GM21360 (cell line): ENCODE results near the gene KCNQ5.

Experiments used
- ATAC-seq: cut with Tn5 transposase; IDR thresholded peaks from one replicate; pipeline ENCODE4 v1.9.1; 2021; ENCODE audit warnings: mild to moderate bottlenecking, moderate library complexity; ENCODE audit not compliant: unreplicated experiment

The KCNQ5 gene

DNA sequence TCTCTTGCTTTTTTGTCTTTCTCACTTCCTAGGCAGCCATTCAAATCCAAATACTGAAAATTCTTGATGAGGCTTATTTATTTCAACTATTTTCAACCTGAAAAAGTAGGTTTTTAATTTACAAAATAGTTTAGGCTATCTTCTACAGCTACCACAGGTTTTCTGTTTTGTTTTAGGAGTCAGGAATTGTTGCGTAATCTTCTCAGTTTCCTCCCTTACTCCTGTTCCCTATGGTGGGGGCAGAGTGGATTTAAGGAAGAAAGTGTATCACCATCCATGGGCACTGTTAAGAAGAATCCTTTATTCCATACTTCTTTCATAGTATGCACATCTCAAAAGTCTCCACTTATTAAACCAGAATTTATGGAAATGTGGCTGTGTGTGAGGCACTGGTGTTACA lies 421.0 kb downstream of the KCNQ5 start:
- no peak for ATAC-seq

DNA sequence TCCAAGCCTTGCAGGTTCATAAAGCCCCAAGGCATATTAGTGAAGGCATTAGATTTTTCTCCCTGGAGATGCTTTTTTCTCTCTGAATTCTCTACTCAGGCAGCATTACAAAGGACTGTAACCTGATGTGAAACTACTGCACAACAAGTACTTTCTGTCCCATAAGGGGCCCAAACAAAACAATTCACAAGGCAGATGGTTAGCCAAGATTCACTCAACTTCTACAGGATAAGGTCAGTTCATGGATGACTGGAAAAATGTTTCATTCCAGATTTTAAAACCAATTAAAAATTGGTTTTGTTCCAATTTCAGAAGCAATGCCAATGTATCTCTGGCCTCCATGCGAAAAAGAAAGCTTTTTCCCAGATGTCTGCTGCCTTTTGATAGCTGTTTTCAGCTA lies 421.6 kb downstream of the KCNQ5 start:
- ATAC-seq, result no peak

DNA sequence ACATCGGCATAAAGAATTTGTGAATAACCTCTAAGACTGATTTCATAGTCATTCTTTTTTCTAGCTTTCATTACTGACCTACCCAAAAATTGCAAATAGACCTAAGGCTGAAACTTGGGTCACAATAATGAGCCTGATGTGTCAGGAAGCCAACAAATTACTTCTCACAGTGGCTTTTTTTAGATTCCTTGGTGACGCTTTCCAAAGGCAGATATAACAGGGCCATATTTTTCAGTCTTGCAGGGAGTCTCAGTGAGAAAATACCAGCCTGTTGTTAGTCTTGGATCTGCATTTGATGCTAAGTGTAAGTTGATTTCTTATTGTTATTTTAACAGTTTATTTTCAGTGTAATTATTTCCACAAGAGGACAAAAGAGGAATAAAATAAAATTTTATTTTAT lies 423.7 kb downstream of the KCNQ5 start:
- ATAC-seq, result no peak

DNA sequence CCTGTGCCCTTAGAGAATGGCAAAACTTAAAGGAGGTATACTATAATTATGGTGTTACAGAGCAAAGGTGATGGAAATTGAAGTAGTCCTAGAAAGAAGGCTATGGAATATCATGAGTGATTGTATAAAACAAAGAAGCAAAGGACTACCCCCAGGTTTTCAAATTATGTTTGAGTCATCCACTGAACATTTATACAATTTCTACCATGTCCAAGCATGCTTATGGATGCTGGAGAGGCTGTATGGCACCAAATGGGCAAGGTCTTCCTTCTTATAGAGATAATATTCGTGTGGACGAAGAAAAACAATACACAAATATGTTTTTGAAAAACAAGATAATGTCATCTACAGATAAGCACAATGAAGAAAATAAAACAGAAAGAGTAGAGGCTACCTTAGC lies 425.9 kb downstream of the KCNQ5 start:
- ATAC-seq, result no peak

DNA sequence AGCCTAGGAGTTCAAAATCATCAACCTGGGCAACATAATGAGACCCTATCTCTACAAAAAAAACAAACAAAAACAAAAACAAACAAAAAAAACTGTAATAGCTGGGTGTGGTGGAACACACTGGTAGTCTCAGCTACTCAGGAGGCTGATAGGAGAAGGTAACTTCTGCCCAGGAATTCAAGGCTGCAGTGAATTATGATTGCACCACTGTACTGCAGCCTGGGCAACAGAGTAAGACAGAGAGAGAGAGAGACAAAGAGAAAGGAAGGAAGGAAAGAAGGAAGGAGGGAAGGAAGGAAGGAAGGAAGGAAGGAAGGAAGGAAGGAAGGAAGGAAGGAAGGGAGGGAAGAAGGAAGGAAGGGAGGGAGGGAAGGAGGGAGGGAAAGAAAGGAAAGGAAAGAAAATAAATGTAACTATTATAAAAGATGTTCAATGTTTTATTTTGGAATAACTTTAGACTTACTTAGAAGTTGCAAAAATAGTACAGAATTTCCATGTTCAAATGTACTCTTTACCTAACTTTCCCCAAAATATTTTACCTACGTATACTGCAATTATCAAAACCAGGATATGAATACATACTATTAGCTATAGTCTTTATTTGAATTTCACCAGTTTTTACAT lies 428.2 kb downstream of the KCNQ5 start:
- ATAC-seq, result no peak

DNA sequence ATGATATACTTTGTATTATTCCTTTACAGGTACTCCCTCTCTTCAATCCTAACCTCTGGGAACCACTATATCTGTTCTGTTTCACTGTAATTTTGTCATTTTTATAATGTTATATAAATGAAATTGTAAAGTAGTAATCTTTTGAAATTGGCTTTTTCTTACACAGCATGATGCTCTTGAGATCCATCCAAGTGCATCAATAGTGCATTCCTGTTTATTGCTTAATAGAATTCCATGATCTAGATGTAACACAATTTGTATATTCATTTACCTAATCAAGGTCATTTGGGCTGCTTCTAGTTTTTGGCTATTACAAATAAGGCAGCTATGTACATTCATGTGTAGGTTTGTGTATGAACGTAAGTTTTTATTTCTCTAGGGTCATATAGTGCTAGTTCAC lies 428.8 kb downstream of the KCNQ5 start:
- ATAC-seq, result no peak

DNA sequence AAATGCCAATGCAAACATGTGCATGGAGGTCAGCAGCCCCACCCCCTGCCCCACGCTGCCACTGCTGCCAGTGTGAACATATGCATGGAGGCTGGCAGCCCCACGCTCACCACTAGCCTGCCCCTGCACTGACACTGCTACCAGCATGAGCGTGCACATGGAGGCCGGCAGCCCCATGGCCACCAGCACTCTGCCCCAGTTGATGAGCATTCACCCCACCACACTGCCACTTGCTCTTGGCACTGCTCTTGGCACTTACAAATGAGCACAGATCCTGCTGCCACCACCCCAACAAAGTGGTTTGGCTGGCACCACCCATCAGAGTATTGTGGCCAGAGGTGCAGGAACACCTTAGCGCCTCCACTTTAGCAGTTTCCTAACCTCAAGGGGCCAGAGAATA lies 429.3 kb downstream of the KCNQ5 start:
- ATAC-seq, result no peak

DNA sequence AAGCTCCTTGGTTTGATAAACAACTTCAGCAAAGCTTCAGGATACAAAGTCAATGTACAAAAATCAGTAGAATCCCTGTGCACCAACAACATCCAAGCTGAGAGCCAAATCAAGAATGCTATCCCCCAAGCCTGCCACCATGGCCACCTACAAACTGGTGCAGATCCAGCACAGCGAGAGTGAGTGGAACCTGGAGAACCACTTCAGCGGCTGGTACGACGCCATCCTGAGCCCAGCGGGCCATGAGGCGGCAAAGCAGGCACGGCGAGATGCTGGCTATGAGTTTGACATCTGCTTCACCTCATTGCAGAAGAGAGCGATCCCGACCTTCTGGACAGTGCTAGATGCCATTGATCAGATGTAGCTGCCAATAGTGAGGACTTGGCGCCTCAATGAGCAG lies 433.1 kb downstream of the KCNQ5 start:
- no peak for ATAC-seq

DNA sequence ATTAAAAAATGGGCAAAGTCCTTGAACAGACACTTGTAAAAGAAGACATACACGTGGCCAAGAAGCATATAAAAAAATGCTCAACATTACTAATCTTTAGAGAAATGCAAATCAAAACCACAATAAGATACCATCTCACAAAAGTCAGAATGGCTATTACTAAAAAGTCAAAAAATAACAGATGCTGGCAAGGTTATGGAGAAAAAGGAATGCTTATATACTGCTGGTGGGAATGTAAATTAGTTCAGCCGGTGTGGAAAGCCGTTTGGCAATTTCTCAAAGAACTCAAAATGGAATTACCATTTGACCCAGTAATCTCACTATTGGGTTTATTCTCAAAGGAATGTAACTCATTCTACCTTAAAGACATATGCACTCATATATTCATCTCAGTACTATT lies 436.9 kb downstream of the KCNQ5 start:
- no peak for ATAC-seq

DNA sequence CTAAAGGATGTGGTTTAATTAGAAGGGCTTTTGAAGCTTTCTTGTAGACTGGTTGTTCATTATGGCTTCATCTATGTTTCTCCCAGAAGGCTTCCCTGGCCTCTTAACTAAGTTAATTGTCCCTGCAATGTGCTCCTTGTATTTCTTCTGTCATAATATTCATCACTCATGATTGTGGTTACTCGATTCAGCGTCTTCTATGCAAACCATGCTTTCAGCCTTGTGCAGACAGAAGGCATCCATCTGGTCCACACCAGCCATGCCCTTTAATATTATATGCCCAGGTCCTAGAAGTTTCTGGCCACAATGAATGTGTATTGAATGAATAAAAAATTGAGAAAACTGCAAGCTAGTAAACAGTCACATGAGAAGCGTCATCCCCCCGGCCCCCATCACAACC lies 440.3 kb downstream of the KCNQ5 start:
- ATAC-seq, result no peak

DNA sequence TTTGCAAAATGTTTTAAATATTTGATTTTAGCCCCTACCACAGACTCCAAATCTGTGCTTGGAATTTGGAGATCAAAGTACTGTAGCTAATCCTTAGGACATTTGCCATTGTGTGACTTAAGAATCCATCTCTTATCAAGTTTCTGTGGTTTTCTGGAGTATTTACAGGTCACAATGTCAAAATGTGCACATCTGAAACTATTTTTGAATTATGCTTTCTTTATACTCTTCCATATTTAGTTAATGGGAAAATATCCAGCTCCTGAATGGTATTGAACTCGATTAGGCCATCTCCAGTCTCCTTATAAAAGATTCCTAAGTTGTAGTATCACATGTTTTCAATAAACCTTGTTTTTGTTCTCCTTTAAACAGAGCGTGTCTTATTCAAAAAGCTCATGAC lies 441.0 kb downstream of the KCNQ5 start:
- no peak for ATAC-seq

DNA sequence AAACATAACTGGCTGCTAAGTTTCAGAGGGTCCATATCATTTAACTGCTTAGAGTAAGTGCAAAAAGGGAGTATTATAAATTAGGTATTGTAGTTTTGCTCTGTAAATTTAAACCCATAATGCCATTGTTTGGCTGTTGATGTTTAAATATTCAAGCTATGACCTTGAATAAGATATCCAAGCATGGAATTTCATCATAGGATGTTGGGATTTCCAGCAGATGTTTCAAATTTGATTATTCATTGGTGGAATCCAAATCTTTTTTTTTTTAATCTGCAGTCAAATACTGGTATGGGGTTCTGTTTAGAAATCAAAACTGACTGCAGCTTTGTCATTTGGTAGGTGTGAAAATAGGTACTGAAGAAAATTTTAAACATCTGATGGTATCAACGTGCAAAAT lies 442.4 kb downstream of the KCNQ5 start:
- no peak for ATAC-seq

DNA sequence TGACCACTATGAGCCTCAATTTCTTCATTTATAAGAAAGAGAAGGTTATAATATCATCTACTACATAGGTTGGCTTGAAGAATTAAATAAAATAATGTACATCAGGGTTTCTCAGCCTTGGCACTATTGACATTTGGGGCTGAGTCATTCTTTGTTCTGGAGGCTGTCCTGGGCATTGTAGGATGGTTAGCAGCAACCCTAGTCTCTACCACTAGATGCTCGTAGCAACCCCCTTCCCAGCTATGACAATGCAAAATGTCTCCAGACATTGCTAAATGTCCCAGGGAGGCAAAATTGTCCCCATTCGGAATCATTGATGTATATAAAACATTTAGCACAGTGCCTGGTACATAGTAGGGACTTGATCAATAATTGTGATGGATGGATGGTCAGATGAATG lies 451.4 kb downstream of the KCNQ5 start:
- no peak for ATAC-seq

DNA sequence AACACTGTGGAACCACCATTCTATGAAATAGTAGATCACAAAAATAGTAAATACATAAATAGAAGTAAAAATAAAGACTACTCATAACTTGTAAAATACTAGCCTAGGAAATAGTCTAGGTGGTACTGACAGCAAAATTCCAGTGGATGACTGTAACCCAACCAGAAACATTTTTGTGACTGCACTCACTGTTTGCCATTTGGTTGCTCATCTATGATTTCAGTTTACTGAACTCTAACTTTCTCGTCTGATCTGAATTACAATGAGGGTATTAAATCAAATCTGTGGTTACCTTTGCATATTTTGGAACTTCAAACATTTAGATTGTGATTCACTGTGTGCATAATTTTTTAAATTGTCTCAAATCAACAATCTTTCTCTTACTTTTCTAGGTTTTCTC lies 452.3 kb downstream of the KCNQ5 start:
- no peak for ATAC-seq

DNA sequence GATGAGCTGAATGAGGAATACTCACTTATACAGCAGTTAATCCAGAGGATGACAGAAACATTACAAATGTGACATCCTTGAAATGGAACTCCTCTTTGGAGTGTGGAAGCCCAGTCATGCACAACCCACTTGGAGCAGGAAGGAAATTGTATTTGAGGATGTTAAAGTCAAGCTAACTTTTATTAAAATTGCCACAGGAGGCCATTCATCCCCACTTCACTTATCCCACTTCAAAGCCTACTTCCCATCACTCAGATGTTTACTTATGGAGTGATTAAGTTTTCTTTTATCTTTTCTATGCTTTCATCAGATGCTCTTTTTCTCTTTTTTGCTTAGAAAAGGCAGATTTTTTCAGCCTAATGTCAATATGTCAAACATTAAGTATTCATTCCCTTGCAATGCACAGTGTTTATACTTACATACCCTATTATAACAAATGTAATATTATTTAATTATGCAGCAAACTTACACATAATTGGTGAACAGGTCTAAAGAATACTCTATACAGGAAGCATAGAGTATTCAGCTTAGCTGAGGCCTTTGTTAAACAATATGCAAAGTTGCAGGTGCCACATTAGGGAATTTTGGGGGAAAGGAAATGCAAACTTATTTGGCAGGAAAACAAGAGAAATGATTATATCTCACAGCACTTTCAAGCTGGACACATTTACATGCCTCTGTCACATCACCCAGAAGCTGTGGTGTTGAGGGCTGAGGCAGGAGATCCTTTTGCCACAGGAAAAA lies 454.5 kb downstream of the KCNQ5 start:
- no peak for ATAC-seq

DNA sequence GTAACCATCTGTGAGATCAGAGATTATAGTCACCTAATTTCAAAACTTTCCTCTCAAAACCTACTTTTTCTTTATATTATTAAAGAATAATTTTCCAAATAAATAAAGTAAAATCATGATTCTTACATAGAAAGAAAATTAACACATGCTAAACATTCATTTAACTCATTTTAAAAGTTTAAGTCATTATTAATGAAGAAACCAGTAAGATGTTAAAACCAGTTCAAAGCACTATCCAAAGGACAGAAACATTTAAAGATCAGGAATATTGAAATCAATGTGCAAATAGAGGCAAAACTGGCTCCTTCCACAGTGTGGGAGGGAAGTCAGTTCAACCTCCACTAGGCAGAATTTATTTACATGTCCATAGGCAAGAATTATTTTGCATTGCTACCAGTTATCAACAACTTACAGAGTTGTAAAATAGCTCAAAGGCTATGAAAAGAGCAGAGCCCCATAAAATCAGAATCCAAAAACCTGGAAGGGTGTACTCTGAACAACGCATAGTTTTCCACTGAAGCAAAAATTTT lies 456.5 kb downstream of the KCNQ5 start:
- no peak for ATAC-seq

DNA sequence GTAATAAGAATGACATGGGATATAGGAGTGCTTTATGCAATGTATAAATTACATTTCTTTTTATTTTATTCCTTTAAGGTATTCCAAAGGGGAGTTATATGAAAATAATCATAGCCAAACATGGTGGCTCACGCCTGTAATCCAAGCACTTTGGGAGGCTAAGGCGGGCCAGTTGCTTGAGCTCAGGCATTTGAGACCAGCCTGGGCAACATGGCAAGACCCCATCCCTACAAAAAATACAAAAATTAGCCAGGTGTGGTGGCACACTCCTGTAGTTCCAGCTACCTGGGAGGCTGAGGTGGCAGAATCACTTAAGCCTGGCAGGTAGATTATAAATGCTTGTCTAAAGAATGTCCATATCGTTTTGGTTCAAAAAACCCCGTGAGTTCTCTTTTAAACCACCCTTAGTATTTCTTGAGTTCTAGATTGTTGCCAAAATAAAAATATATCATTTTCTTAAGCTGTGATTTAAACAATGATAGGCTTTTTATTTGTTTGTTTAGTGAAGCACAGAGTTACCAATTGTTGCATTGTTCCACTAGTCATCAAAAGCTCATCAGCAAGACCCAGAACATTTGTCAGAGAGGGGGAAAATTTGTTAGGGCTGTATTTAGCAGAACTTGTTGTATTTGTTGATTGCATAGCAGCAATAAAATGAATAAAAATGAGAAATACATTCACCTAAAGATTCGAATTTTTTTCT lies 457.2 kb downstream of the KCNQ5 start:
- ATAC-seq, result no peak

DNA sequence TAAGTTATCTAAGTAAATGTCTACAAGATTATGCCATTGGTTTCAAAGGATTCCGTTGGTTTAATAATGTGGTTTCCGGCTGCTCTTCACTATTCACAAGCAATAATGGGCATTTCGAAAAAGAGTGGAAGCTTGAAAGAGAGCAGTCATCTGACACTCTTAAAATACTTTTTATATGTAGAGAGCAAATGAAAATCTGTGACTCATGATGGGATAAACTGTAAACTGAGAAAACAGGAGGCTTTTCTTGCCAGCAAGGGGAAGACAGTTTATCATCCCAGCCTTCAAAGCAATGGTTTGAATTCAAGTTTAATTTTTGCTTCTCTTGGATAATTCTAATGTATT lies 457.7 kb downstream of the KCNQ5 start:
- ATAC-seq, result no peak

DNA sequence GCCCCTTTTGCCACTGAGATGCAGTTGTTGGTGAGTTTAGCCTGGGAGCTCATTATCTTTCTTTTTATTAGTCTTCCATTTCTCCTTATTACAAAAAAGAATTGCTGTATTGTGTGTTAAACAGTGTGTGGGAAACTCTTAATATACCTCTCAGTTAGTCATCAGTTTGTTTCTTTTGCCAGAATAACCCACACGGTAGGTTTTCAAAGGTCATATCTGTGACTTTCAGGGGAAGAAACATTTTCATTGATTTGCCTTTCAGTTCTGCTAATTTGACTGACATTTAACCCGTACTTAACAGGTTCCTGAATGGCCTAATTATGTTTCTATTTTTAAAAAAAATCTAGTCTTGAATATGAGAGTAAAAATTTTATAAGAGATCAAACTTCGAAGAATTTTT lies 458.1 kb downstream of the KCNQ5 start:
- ATAC-seq, result peak; percentile 51

DNA sequence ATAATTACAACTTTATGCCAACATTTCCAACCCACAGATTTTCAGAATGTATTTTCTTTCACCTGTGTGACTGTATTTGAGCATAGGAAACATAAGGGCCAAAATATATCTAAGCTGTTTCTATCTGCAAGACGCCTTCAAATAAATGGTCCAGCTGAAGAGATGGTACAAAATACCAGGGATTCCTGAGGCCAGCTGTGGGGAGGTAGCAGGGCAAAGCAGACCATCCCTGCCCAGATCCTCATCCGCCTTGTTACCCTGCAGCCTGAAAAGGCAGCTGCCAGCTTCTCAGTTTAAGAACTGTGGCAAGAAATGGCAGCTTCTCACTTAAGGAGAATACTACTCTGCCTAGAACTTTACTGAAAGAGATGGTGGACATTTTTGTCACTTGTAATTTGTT lies 460.1 kb downstream of the KCNQ5 start:
- ATAC-seq, result no peak

DNA sequence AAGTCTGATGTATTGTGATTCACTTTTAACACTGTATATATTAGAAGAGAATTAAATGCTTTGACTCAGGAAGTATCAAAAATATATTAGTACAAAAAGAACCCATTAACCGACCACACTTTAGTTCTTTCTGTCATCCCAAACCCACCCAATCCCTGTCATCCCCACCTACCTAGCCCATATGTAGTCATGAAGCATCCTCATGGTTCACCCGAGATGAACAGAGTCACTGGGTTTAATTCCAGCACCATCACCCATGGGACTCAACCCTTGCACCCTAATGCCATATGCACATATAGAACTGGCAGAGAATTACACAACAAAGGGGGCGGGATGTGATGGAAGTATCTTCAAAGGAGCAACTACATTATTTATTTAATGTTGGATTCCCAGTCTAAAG lies 462.0 kb downstream of the KCNQ5 start:
- no peak for ATAC-seq

DNA sequence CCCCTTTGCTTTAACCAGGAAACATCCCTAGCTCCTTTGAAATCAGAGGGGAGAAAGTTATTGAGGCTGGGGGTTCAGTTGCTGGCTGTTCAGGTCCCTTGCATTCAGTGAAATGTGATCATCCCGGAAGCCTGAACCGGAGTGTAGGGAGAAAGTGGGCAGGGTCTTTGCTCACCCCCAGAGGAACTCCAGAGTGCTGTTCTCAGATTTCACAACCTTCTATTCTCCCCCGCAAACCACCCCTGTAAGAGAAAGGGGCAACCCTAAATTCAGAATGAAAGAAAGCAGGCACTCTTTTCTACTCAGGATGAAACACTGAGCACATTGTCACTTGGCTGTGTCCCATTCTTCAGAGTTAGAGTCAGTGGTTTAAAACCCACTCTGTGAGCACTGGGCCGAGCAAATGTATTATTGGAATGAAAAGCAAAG lies 463.6 kb downstream of the KCNQ5 start:
- no peak for ATAC-seq
